ENCODE measurements around the gene ZMIZ1. TPM values are rescaled to one million over a fixed set of nuclear protein-coding genes. Genes with fewer than 3 reads are reported as not detected.

ZMIZ1 gene
- polyA plus RNA-seq, 3 donors from 2014 or later = 1.2 to 9.5 (median 1.8) TPM

GRCh38 chr10:79092292-79092896 lies 23.6 kb downstream of the ZMIZ1 start:
- Mint-ChIP-seq H3K36me3 (no peaks in the 10 kb centered on the region), H3K9me3 (no peaks in the 10 kb centered on the region), H3K27me3 (ENCODE audit: low read depth in 3 of 3) (peaks cover 0 to 2% (median 0%) of the 10 kb centered on the region in 3 donors), H3K4me1 (peaks cover 48 to 49% of the 10 kb centered on the region in 2 donors), H3K4me3 (no peak overlapping the region), H3K27ac (peak overlapping the region in 2 of 6 donors; percentile 70 to 77)
- no peak for DNase-seq

DNA sequence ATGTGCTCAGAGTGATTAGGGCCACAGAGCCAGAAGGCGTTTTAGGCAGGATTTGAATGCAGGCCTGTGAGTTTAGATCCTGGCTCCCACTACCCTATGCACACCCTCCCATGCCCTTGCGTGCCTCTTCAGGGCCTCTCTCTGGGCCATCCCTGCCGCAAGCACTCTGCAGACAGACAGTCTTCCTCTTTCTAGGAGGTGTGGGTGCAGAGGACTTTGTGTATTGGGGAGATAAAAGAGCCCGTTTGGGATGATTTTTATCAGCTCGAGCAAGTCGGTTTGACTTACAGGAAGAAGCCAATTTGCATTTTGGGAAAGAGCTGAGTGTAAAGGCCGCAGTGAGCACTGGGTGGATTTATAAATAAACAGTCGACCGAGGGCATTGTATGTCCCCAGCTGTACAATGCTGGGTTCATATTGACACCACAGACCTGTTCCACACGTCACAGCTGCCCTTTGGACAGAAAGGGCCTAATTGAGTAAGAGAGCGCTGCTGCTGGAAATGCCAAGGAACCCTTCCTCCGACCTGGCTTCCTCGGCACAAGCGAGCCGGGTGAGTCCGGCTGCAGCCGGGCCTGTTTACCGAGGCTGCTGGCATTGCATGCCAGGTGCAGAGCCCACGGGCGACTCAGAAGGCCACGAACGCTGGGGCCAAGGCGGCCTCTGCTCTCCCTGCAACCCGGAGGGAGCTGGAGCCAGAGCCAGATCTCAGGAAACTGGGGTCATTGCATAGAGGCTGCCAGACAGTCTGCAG lies 25.1 kb downstream of the ZMIZ1 start:
- peaks cover 47 to 56% of the 10 kb centered on the region in 2 donors for H3K4me1 Mint-ChIP-seq
- H3K27ac Mint-ChIP-seq = peak overlapping the region in 2 of 6 donors; percentile 14 to 49
- peaks cover 0 to 2% (median 0%) of the 10 kb centered on the region in 3 donors for H3K27me3 Mint-ChIP-seq (ENCODE audit: low read depth in 3 of 3)
- no peaks in the 10 kb centered on the region for H3K36me3 Mint-ChIP-seq
- H3K9me3 Mint-ChIP-seq = no peaks in the 10 kb centered on the region
- no peak for DNase-seq
- H3K4me3 Mint-ChIP-seq = peak overlapping the region in 1 of 5 donors; percentile 33

DNA sequence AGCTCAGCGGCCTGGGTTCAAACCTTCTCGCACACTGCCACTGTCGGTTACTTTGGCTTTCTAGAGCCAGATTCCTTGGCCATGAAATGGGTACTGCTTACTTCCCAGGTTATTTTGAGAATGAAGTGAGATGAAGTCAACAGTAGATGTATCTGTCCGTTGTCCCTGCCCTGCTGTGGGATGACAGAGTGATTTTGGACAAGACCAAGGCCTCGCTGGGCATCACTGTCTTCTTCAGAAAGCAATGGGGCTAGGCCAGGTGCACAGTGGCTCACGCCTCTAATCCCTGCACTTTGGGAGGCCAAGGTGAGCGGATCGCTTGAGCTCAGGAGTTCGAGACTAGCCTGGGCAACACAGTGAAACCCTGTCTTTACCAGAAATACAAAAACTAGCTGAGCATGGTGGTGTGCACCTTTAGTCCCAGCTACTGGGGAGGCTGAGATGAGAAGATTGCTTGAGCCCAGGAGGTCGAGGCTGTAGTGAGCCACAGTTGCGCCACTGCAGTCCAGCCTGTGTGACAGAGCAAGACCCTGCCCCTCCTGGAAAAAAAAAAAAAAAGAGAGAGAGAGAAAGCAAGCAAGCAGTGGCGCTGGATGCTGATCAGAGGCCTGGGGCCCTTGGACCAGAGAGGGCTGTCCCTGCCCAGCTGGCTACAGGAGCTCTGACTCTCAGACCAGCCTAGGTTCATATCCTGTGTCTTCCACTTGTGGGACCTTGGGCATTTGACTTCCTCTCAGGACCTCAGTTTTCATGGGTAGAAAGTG lies 25.8 kb downstream of the ZMIZ1 start:
- Mint-ChIP-seq H3K27ac (peak overlapping the region in 1 of 6 donors; percentile 34), H3K27me3 (ENCODE audit: low read depth in 3 of 3) (peaks cover 0 to 2% (median 0%) of the 10 kb centered on the region in 3 donors), H3K9me3 (no peaks in the 10 kb centered on the region), H3K4me3 (no peak overlapping the region), H3K4me1 (peaks cover 42 to 56% of the 10 kb centered on the region in 2 donors), H3K36me3 (no peaks in the 10 kb centered on the region)
- DNase-seq = no peak

- H3K36me3 Mint-ChIP-seq = no peaks in the 10 kb centered on the region
- H3K27me3 Mint-ChIP-seq (ENCODE audit: low read depth in 3 of 3) = peaks cover 0 to 2% (median 0%) of the 10 kb centered on the region in 3 donors
- no peak for DNase-seq
- peaks cover 41 to 55% of the 10 kb centered on the region in 2 donors for H3K4me1 Mint-ChIP-seq
- no peak overlapping the region for H3K27ac Mint-ChIP-seq
- H3K9me3 Mint-ChIP-seq = no peaks in the 10 kb centered on the region
- no peak overlapping the region for H3K4me3 Mint-ChIP-seq
Observed at GRCh38 chr10:79095316-79095715, 26.6 kb downstream of the ZMIZ1 start.

DNA sequence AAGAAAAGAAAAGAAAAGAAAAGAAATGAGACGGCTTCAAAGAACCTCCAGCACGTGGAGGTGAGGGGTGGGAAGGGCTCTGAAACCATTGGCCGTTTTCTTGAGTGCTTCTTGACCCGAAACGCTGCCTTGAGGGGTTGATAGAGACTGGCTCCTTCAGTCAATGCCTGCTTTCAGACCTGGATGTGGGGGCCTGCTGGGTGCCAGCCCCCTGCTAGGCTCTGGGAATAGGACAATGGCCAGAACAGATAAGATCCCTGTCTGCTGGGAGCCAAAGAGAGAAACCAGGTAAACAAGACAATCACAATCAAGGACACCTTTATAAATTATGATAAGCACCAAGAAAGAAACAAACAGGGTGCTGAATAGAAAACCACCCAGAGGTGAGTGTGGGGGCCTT lies 27.7 kb downstream of the ZMIZ1 start:
- H3K27me3 Mint-ChIP-seq (ENCODE audit: low read depth in 3 of 3) = peaks cover 0 to 2% (median 0%) of the 10 kb centered on the region in 3 donors
- peaks cover 42 to 55% of the 10 kb centered on the region in 2 donors for H3K4me1 Mint-ChIP-seq
- no peak overlapping the region for H3K4me3 Mint-ChIP-seq
- H3K9me3 Mint-ChIP-seq = no peaks in the 10 kb centered on the region
- H3K27ac Mint-ChIP-seq = peak overlapping the region in 1 of 6 donors; percentile 57
- DNase-seq = no peak
- H3K36me3 Mint-ChIP-seq = no peaks in the 10 kb centered on the region

DNA sequence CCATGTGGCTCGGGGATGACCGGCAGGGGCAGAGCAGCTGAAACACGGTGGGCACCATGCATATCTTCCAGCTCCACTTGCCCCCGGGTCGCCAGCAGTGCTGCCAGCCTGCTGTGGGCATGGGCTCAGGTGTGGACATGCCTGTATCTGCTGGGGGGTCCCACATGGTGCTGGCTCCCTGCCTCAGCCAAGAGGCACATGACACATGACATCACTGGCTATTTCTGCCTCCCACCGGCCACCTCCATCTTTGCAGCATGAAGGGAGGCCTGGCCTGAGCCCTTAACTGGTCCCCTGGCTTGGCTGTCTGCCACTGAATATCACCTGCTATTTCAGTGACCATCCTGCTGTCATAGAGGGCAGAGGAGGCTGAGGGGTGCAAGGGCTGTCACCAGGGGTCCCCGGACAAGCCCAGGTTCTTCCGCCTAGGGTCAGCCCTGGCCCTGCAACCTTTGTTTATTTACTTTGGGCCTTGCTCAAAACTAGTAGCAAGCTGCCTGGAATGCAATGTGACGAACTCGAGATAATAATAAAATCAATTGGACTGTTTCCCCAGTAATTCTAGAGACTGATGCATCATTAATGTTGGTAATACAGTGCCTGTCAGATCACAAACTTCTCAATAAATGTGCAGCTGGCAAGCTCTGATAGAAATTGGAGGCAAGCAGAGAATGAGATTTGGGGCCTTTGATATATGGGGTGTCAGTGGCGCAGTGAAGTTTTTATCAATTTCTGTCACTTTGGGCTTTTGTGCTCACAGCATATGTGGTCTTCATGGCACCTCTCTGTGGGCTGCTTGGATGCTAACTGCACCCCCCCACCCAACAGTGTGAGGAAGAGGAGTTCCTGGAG lies 28.5 kb downstream of the ZMIZ1 start:
- no peaks in the 10 kb centered on the region for H3K36me3 Mint-ChIP-seq
- DNase-seq = no peak
- H3K27ac Mint-ChIP-seq = peak overlapping the region in 2 of 6 donors; percentile 14 to 49
- peaks cover 0 to 2% (median 0%) of the 10 kb centered on the region in 3 donors for H3K27me3 Mint-ChIP-seq (ENCODE audit: low read depth in 3 of 3)
- no peak overlapping the region for H3K4me3 Mint-ChIP-seq
- H3K9me3 Mint-ChIP-seq = no peaks in the 10 kb centered on the region
- H3K4me1 Mint-ChIP-seq = peaks cover 46 to 54% of the 10 kb centered on the region in 2 donors

GRCh38 chr10:79098061-79098460 lies 29.3 kb downstream of the ZMIZ1 start:
- Mint-ChIP-seq H3K27ac (no peak overlapping the region), H3K4me1 (peaks cover 47 to 55% of the 10 kb centered on the region in 2 donors), H3K27me3 (ENCODE audit: low read depth in 3 of 3) (peaks cover 0 to 4% (median 2%) of the 10 kb centered on the region in 3 donors), H3K9me3 (no peaks in the 10 kb centered on the region), H3K36me3 (no peaks in the 10 kb centered on the region), H3K4me3 (no peak overlapping the region)
- DNase-seq = no peak

- no peak for DNase-seq
- Mint-ChIP-seq H3K27ac (no peak overlapping the region), H3K27me3 (ENCODE audit: low read depth in 3 of 3) (peaks cover 0 to 4% (median 2%) of the 10 kb centered on the region in 3 donors), H3K9me3 (no peaks in the 10 kb centered on the region), H3K4me1 (peaks cover 51 to 60% of the 10 kb centered on the region in 2 donors), H3K4me3 (no peak overlapping the region), H3K36me3 (no peaks in the 10 kb centered on the region)
Observed at GRCh38 chr10:79098596-79099015, 29.8 kb downstream of the ZMIZ1 start.

- Mint-ChIP-seq H3K27ac (peak overlapping the region in 2 of 6 donors; percentile 8 to 68), H3K36me3 (no peaks in the 10 kb centered on the region), H3K9me3 (no peaks in the 10 kb centered on the region)
Observed at GRCh38 chr10:79099898-79100448, 31.2 kb downstream of the ZMIZ1 start.

GRCh38 chr10:79100771-79101170 lies 32.0 kb downstream of the ZMIZ1 start:
- no peak for DNase-seq
- peaks cover 2 to 12% (median 4%) of the 10 kb centered on the region in 3 donors for H3K27me3 Mint-ChIP-seq (ENCODE audit: low read depth in 3 of 3)
- peaks cover 64 to 74% of the 10 kb centered on the region in 2 donors for H3K4me1 Mint-ChIP-seq
- H3K4me3 Mint-ChIP-seq = no peak overlapping the region
- H3K9me3 Mint-ChIP-seq = no peaks in the 10 kb centered on the region
- peak overlapping the region in 3 of 6 donors; percentile 1 to 42 (median 8) for H3K27ac Mint-ChIP-seq
- no peaks in the 10 kb centered on the region for H3K36me3 Mint-ChIP-seq

More at GRCh38 chr10:79099898-79100448, 31.2 kb downstream of the ZMIZ1 start:
- H3K4me3 Mint-ChIP-seq = no peak overlapping the region
- H3K27me3 Mint-ChIP-seq (ENCODE audit: low read depth in 3 of 3) = peaks cover 2 to 4% (median 4%) of the 10 kb centered on the region in 3 donors
- H3K4me1 Mint-ChIP-seq = peaks cover 56 to 67% of the 10 kb centered on the region in 2 donors
- no peak for DNase-seq

GRCh38 chr10:79101560-79102497 lies 33.1 kb downstream of the ZMIZ1 start:
- Mint-ChIP-seq H3K36me3 (no peaks in the 10 kb centered on the region), H3K27me3 (ENCODE audit: low read depth in 3 of 3) (peaks cover 2 to 9% (median 4%) of the 10 kb centered on the region in 3 donors), H3K4me1 (peaks cover 70 to 83% of the 10 kb centered on the region in 2 donors), H3K9me3 (no peaks in the 10 kb centered on the region), H3K27ac (peak overlapping the region in 1 of 6 donors; percentile 42), H3K4me3 (peak overlapping the region in 1 of 5 donors; percentile 7)
- DNase-seq = no peak

DNA sequence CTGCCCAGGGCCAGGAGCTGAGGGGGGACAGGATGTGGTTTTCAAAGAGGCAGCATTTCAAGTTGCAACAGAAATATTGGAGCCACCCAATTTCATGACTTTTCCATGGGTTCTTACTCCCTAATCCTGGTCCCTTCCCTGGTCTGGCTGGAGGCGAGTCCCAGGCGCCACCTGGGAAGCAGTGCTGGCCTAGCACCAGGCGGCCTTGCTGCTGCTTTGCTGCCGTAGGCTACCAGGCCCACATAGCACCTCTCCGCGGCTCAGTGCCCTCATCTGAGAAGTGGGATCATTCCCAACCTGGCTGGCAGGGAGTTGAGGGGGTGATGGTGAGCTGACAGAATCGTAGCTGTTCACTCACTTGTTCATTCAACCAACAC lies 33.7 kb downstream of the ZMIZ1 start:
- H3K4me3 Mint-ChIP-seq = peak overlapping the region in 1 of 5 donors; percentile 39
- H3K36me3 Mint-ChIP-seq = no peaks in the 10 kb centered on the region
- H3K4me1 Mint-ChIP-seq = peaks cover 75 to 86% of the 10 kb centered on the region in 2 donors
- no peak overlapping the region for H3K27ac Mint-ChIP-seq
- H3K9me3 Mint-ChIP-seq = no peaks in the 10 kb centered on the region
- peaks cover 5 to 9% (median 7%) of the 10 kb centered on the region in 3 donors for H3K27me3 Mint-ChIP-seq (ENCODE audit: low read depth in 3 of 3)
- DNase-seq = no peak

Measured in immature natural killer cell (primary cell).